Left lung (tissue), 10 donors: Measurements from ENCODE around the gene GNAO1. TPM values are rescaled to one million over a fixed set of nuclear protein-coding genes. Genes with fewer than 3 reads are reported as not detected.
A peak's percentile ranks its signal among the peaks of the same experiment; 100 is the strongest.

Experiments used
- ATAC-seq: fragments of 200-7000 bp; cut with Tn5 transposase; one replicate; pipeline ENCODE4 v1.9.1; 2020; ENCODE audit warnings: moderate library complexity
- DNase-seq, 4 donors: peaks; one replicate each; pipeline ENCODE4 v3.0.0-alpha.2; 2013 to 2020
- H3K27ac ChIP-seq, 2 donors: fragments of 200-600 bp; sonication (generic) in 1 of 2; one replicate each; pipeline versions ENCODE4 v1.5.0 to v1.8.0; 2020 to 2021
- H3K27me3 ChIP-seq, 2 donors: fragments of 200-600 bp; sonication (generic) in 1 of 2; one replicate each; pipeline versions ENCODE4 v1.5.0 to v1.8.0; 2020 to 2021
- H3K36me3 ChIP-seq, 2 donors: fragments of 200-600 bp; sonication (generic) in 1 of 2; one replicate each; pipeline versions ENCODE4 v1.5.0 to v1.8.0; 2020 to 2021
- H3K4me1 ChIP-seq, 2 donors: fragments of 200-600 bp; one replicate each; pipeline ENCODE4 v1.8.0; 2021
- H3K4me3 ChIP-seq, 2 donors: fragments of 200-600 bp; sonication (generic) in 1 of 2; one replicate each; pipeline versions ENCODE4 v1.5.0 to v1.8.0; 2020 to 2021; ENCODE audit warnings: mild to moderate bottlenecking in 1 of 2
- H3K9me3 ChIP-seq, 2 donors: fragments of 200-600 bp; sonication (generic) in 1 of 2; one replicate each; pipeline versions ENCODE4 v1.5.0 to v1.8.0; 2020 to 2021
- intact Hi-C, 2 donors: fragments of 100-400 bp; cut with DNase I; formaldehyde crosslinking; loops; one replicate each; pipeline versions ENCODE4 v1.11.2 to v1.14.2; 2022
- polyA plus RNA-seq, 6 donors: library from polyadenylated mRNA; unstranded; fragments of 120-200 nt; gene quantifications; one replicate each; pipeline ENCODE4 v1.2.1, GENCODE V29; 2013; ENCODE audit not compliant: insufficient read length in 6 of 6
- total RNA-seq, 2 donors: library from RNA; stranded (reverse); fragmentation: NEBNext Ultra II Directional; extraction: Animal tissue kit (Norgen Biotek cat#: 25700); gene quantifications; one replicate each; pipeline ENCODE4 v1.2.1, GENCODE V29; 2021
- TF ChIP-seq, protein P1 (sequence below), 2 donors: fragments of 200-600 bp; sonication (generic) in 1 of 2; IDR thresholded peaks; one replicate each; pipeline versions ENCODE4 v1.5.0 to v1.8.0; 2021; ENCODE audit warnings: antibody characterized with exemption in 2 of 2
- donor health status: DM: no; HTN: yes; CAD: no.
- donor health status: DM: no; HTN: no; CAD: no.

Gene GNAO1
- total and polyA plus RNA-seq, 8 donors: 1.3 to 34.1 (median 22.2) TPM

DNA sequence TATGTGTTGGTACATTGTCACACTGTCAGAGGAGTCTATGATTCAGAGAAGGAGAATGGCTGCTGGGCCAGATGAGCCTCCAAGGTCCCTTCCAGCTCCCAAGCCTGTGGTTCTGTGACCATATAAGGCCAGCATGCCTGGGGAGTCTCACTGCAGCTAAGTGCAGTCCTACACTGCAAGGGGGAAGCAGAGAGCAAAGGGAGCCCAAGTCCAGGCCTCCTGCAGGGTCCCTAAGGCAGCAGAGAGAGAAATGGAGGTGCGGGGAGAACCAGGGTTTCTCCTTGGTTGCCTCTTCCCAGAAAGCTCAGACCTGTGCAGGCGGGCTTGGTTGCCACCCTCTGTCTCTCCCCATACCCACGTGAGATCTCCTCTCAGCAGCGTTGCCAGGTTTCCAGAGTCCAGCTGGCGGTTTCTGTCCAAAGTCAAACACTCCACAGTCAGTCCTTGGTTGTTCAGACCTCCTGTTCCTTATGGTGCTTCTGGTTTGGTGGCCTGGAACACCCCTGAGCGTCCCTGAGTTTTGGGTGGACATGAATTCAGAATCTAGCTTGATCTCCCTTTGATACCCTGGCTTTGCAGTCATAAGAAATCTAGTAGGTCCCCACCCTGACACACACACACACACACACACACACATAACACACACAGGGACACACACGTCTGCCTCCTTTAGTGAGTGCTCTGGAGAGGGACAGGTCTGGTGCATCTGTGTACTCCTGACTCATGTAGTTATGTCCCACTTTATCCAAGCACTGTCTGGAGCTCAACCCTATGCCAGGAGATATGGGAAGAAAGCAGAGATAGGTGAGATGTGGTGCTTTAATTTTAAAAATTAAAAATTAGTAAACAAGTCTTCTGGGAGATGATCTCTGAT, 78.8 kb downstream of the GNAO1 start:
- peak in 1 of 4 donors; percentile 38 for DNase-seq
- Histone ChIP-seq H3K9me3 (no peaks in the 10 kb centered on the region), H3K36me3 (no peaks in the 10 kb centered on the region), H3K27ac (no peak overlapping the region), H3K4me3 (no peak overlapping the region), H3K27me3 (peaks cover 4 to 6% of the 10 kb centered on the region in 2 donors), H3K4me1 (no peaks in the 10 kb centered on the region)
- intact Hi-C loops: no loop called here
- TF ChIP-seq, protein P1, sequence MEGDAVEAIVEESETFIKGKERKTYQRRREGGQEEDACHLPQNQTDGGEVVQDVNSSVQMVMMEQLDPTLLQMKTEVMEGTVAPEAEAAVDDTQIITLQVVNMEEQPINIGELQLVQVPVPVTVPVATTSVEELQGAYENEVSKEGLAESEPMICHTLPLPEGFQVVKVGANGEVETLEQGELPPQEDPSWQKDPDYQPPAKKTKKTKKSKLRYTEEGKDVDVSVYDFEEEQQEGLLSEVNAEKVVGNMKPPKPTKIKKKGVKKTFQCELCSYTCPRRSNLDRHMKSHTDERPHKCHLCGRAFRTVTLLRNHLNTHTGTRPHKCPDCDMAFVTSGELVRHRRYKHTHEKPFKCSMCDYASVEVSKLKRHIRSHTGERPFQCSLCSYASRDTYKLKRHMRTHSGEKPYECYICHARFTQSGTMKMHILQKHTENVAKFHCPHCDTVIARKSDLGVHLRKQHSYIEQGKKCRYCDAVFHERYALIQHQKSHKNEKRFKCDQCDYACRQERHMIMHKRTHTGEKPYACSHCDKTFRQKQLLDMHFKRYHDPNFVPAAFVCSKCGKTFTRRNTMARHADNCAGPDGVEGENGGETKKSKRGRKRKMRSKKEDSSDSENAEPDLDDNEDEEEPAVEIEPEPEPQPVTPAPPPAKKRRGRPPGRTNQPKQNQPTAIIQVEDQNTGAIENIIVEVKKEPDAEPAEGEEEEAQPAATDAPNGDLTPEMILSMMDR (IDR thresholded peaks at IDR 0.05): no peak
- ATAC-seq: peak; percentile 86

DNA sequence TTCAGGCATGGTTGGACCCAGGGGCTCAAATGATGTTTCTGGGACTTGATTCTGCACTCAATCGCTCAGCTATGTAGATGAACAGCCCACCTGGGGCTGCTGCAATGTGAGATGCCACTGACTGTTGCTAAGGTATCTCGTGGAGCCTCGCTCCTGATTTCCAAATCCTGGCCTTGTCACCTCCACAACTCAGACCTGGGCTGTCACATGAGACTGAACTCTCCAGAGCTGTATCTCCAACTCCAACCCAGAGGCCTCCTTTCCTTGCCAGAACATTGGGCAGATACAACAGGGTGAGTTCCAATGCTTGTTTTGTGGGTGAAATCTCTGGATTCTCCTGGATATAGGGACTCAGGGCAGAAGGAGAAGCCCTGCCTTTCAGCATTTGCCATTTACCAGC, 79.5 kb downstream of the GNAO1 start:
- TF ChIP-seq, protein P1 (IDR thresholded peaks at IDR 0.05): no peak
- DNase-seq (no peak), ATAC-seq (no peak)
- Histone ChIP-seq H3K27me3 (peaks cover 4 to 6% of the 10 kb centered on the region in 2 donors), H3K36me3 (no peaks in the 10 kb centered on the region), H3K9me3 (no peaks in the 10 kb centered on the region), H3K4me3 (no peak overlapping the region), H3K27ac (no peak overlapping the region), H3K4me1 (no peaks in the 10 kb centered on the region)
- intact Hi-C loops: no loop called here

DNA sequence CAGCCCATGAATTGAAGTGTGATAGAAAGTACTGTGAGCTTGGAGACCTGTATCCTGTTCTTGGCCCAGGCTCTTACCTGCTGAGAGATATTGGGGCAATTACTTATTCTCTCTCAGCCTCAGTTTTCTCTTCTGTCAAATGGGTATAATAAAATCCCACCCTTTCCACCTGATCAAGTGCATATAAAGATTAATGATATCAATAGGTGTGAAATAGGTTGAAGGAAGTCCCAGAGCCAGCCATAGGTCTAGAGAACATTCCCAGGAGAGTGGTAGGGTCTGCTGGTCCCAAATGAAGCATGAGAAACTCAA, 81.2 kb downstream of the GNAO1 start:
- H3K4me1 ChIP-seq: no peaks in the 10 kb centered on the region
- H3K27me3 ChIP-seq: peaks cover 4 to 6% of the 10 kb centered on the region in 2 donors
- no peak overlapping the region for H3K4me3 ChIP-seq
- H3K27ac ChIP-seq: no peak overlapping the region
- no peak for ATAC-seq
- TF ChIP-seq, protein P1 (IDR thresholded peaks at IDR 0.05): no peak
- no peaks in the 10 kb centered on the region for H3K9me3 ChIP-seq
- no peak for DNase-seq
- H3K36me3 ChIP-seq: no peaks in the 10 kb centered on the region
- intact Hi-C loops: no loop called here

DNA sequence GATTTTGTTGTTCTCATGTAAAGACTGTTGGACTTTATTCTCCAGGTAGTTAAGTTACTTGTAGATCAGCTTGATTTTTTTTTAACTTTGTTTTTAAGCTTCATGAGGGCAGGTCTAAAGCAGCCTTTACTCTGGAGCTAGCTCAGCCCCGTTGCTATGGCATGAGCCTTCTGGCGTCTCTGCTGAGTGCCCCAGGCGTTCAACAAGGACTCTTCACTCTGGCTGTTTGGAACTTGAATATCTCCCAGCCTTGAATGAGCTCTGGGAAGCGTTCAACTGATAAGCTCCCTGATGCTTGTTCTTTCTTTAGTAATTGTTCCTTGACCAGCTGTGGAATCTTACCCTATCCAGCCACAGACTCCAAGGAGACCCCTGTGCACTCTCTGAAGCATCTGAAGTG, 82.3 kb downstream of the GNAO1 start:
- no peaks in the 10 kb centered on the region for H3K36me3 ChIP-seq
- no peak overlapping the region for H3K27ac ChIP-seq
- intact Hi-C loops: no loop called here
- DNase-seq (no peak), ATAC-seq (peak; percentile 32)
- no peaks in the 10 kb centered on the region for H3K9me3 ChIP-seq
- TF ChIP-seq, protein P1 (IDR thresholded peaks at IDR 0.05): no peak
- no peaks in the 10 kb centered on the region for H3K4me1 ChIP-seq
- H3K4me3 ChIP-seq: no peak overlapping the region
- peaks cover 4 to 6% of the 10 kb centered on the region in 2 donors for H3K27me3 ChIP-seq

DNA sequence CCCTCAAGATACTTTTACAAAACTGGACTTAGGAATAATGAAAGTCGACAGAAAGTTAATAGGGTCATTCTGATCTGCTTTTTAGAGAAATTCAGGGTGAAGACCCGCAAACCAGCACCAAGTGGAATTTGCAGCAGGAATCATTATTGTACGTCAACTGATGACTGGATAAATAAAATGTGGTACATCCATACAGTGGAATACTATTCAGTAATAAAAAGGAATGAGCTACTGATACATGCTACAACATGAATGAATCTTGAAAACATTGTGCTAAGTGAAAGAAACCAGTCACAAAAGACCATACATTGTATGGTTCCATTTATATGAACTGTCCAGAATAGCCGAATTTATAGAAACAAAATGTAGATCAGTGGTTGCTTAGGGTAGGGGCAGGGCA, 83.1 kb downstream of the GNAO1 start:
- Histone ChIP-seq H3K36me3 (no peaks in the 10 kb centered on the region), H3K27ac (no peak overlapping the region), H3K9me3 (no peaks in the 10 kb centered on the region), H3K27me3 (peaks cover 0 to 5% of the 10 kb centered on the region in 2 donors), H3K4me3 (no peak overlapping the region), H3K4me1 (no peaks in the 10 kb centered on the region)
- DNase-seq: no peak
- ATAC-seq: no peak
- intact Hi-C loops: no loop called here
- TF ChIP-seq, protein P1 (IDR thresholded peaks at IDR 0.05): no peak
